ENCODE results near the gene FBXW7. TPM values are rescaled to one million over a fixed set of nuclear protein-coding genes. Genes with fewer than 3 reads are reported as not detected.
A peak's percentile ranks its signal among the peaks of the same experiment; 100 is the strongest.

The FBXW7 gene
- total RNA-seq, 1 donor: 59.7 TPM

GRCh38 chr4:152480901-152481300 lies 55.0 kb downstream of the FBXW7 start:
- DNase-seq (ENCODE audit: low read depth): no peak
- TF ChIP-seq, protein P1, sequence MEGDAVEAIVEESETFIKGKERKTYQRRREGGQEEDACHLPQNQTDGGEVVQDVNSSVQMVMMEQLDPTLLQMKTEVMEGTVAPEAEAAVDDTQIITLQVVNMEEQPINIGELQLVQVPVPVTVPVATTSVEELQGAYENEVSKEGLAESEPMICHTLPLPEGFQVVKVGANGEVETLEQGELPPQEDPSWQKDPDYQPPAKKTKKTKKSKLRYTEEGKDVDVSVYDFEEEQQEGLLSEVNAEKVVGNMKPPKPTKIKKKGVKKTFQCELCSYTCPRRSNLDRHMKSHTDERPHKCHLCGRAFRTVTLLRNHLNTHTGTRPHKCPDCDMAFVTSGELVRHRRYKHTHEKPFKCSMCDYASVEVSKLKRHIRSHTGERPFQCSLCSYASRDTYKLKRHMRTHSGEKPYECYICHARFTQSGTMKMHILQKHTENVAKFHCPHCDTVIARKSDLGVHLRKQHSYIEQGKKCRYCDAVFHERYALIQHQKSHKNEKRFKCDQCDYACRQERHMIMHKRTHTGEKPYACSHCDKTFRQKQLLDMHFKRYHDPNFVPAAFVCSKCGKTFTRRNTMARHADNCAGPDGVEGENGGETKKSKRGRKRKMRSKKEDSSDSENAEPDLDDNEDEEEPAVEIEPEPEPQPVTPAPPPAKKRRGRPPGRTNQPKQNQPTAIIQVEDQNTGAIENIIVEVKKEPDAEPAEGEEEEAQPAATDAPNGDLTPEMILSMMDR (IDR thresholded peaks at IDR 0.05; ENCODE audit: insufficient read depth, low read length): no peak
- no peak overlapping the region for H3K4me3 ChIP-seq (ENCODE audit: low read depth, low read length)

- TF ChIP-seq, protein P1 (IDR thresholded peaks at IDR 0.05; ENCODE audit: insufficient read depth, low read length): no peak
- DNase-seq (ENCODE audit: low read depth): no peak
- no peak overlapping the region for H3K4me3 ChIP-seq (ENCODE audit: low read depth, low read length)
Observed at GRCh38 chr4:152480326-152480725, 55.6 kb downstream of the FBXW7 start.

GRCh38 chr4:152479428-152480026 lies 56.4 kb downstream of the FBXW7 start:
- H3K4me3 ChIP-seq (ENCODE audit: low read depth, low read length): no peak overlapping the region
- peak; percentile 84 for DNase-seq (ENCODE audit: low read depth)
- TF ChIP-seq, protein P1 (IDR thresholded peaks at IDR 0.05; ENCODE audit: insufficient read depth, low read length): no peak

DNA sequence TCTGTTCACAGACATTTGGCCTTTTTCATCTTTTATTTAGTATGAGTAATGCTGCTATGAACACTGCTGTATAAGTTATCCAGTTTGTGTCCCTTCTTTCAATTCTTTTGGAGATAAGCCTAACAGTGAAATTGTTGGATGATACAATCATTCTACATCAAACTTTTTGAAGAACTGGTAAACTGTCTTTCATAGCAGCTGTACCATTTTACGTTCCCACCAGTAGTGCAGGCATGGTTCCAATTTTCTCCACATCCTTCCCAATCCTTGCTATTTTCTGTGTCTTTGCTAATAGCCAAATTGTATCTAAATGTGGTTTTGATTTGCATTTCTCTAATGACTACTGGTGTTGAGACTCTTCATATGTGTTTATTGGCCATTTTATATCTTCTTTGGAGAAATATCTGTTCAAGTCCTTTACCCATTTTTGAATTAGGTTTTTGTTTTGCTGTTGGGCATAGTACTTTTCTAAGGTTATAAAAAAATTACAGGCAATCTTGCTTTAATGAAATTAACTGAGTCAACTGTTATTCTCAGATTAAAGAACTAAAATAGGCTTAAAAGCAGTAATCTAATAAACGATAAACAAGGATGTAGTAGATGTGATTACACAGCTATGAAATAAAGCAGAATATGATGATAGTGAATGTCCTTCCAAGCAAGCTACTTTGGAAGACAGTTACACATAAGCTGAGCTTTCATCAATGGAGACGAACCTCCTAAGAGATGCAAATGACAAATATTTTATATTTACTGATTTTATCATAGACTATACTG lies 57.2 kb downstream of the FBXW7 start:
- TF ChIP-seq, protein P1 (IDR thresholded peaks at IDR 0.05; ENCODE audit: insufficient read depth, low read length): no peak
- peak; percentile 45 for DNase-seq (ENCODE audit: low read depth)
- no peak overlapping the region for H3K4me3 ChIP-seq (ENCODE audit: low read depth, low read length)

DNA sequence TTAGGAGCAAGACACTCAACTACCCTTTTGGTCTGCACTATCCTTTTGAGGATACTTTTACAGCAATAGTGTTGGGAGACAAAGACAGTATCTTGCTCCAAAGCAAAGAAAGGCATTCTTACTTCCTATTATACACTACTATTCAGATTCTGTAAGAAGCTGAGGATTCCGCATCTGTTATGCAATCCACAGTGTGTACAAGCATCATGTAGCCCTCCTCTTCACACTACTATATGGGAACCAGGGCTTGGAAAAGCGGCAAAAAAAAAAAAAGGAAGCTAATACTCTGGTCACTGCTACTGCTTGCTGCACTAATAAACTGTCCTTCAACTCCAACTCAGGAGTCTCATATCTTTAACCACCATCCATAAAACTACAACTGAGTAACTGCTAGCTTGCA lies 59.1 kb downstream of the FBXW7 start:
- TF ChIP-seq, protein P1 (IDR thresholded peaks at IDR 0.05; ENCODE audit: insufficient read depth, low read length): no peak
- DNase-seq (ENCODE audit: low read depth): no peak
- no peak overlapping the region for H3K4me3 ChIP-seq (ENCODE audit: low read depth, low read length)

GRCh38 chr4:152471251-152471792 lies 64.6 kb downstream of the FBXW7 start:
- TF ChIP-seq, protein P1 (IDR thresholded peaks at IDR 0.05; ENCODE audit: insufficient read depth, low read length): no peak
- DNase-seq (ENCODE audit: low read depth): no peak
- no peak overlapping the region for H3K4me3 ChIP-seq (ENCODE audit: low read depth, low read length)

Data from fibroblast of the aortic adventitia (primary cell).